T-helper 1 cell treated with Interleukin-12 subunit alpha and Interleukin-12 subunit beta and Interleukin-4 antibody, amounts not matched to agents 30 μg/mL and 1 μg/mL, for 36 hours (primary cell): ENCODE data around the gene ADAM15.
A peak's percentile ranks its signal among the peaks of the same experiment; 100 is the strongest.

ENCODE experiments used
- H3K27ac Mint-ChIP-seq: one replicate; pipeline ENCODE4 v1.8.0; 2021; ENCODE audit warnings: mild to moderate bottlenecking, mixed read lengths
- H3K27me3 Mint-ChIP-seq: one replicate; pipeline ENCODE4 v1.8.0; 2021; ENCODE audit warnings: low read depth, mixed read lengths
- H3K36me3 Mint-ChIP-seq: one replicate; pipeline ENCODE4 v1.8.0; 2021; ENCODE audit warnings: low read depth, mixed read lengths
- H3K4me1 Mint-ChIP-seq: one replicate; pipeline ENCODE4 v1.8.0; 2021; ENCODE audit warnings: low read depth, mixed read lengths
- H3K4me3 Mint-ChIP-seq: one replicate; pipeline ENCODE4 v1.8.0; 2021; ENCODE audit warnings: mild to moderate bottlenecking, moderate library complexity, mixed read lengths
- H3K9me3 Mint-ChIP-seq: one replicate; pipeline ENCODE4 v1.8.0; 2021; ENCODE audit warnings: mixed read lengths

Gene ADAM15

GRCh38 chr1:155077758-155078445, 26.8 kb downstream of the ADAM15 start:
- H3K9me3 Mint-ChIP-seq, result no peaks in the 10 kb centered on the region
- no peak overlapping the region for H3K4me3 Mint-ChIP-seq
- H3K27ac Mint-ChIP-seq, result no peak overlapping the region
- peaks cover 35% of the 10 kb centered on the region for H3K4me1 Mint-ChIP-seq
- H3K27me3 Mint-ChIP-seq, result peaks cover 40% of the 10 kb centered on the region
- peaks cover 5% of the 10 kb centered on the region for H3K36me3 Mint-ChIP-seq

DNA sequence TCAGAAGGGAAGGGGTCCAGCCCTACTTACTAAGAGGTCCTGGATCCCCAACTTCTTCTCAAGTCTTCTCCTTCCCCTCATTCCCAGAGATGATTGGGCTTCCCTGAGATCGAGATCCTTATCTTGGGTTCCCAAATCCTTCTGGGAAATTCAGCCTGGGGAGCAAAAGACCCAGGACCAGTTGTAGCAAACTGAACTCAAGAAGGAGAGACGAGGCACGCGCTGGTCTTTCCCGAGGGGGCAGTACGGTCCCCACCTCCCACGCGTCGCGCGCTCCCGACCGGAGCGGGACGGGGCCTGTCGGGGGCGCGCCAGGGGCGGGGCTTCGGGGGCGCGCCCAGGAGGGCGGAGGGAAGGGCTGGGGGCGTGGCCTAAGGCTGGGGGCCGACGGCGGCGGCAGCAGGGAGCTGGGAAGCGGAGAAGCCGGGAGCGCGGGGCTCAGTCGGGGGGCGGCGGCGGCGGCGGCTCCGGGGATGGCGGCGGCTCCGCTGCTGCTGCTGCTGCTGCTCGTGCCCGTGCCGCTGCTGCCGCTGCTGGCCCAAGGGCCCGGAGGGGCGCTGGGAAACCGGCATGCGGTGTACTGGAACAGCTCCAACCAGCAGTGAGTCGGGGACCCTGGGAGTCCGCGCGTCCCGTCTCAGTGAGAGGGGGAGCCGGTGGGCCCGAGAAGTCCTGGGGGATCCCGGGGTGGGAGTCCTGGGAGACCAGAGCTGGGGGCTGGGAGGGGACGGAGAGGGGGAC, 27.5 kb downstream of the ADAM15 start, which contains the start of gene EFNA3:
TSS of gene EFNA3 (plus strand) at position 369 of the 741 bp plus-strand sequence. CDS start at position 474, 105 bp downstream.
- Mint-ChIP-seq H3K4me3 (peak within 1 kb of the TSS; percentile 57), H3K27me3 (peaks cover 43% of the 10 kb centered on the region), H3K4me1 (peaks cover 29% of the 10 kb centered on the region), H3K9me3 (no peaks in the 10 kb centered on the region), H3K36me3 (peaks cover 5% of the 10 kb centered on the region), H3K27ac (no peak within 1 kb of the TSS)

DNA sequence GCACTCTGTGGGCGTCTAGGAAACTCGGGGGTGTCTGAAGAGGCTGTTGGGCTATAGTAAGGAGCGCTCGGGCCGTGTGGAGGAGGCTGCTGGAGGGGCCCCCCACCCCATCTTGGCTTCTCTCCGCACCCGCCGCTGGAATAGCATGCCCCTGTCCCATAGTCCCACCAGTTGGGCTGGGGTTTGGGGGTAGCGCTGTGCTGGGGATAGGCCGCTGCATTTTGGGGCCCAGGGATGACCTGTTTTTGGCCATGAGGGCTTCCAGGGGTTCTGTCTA, 28.0 kb downstream of the ADAM15 start:
- Mint-ChIP-seq H3K27ac (no peak overlapping the region), H3K36me3 (peaks cover 5% of the 10 kb centered on the region), H3K4me3 (peak overlapping the region; percentile 57), H3K27me3 (peaks cover 48% of the 10 kb centered on the region), H3K4me1 (peaks cover 29% of the 10 kb centered on the region), H3K9me3 (no peaks in the 10 kb centered on the region)

- peaks cover 5% of the 10 kb centered on the region for H3K36me3 Mint-ChIP-seq
- no peak overlapping the region for H3K27ac Mint-ChIP-seq
- H3K9me3 Mint-ChIP-seq, result no peaks in the 10 kb centered on the region
- H3K4me1 Mint-ChIP-seq, result peaks cover 33% of the 10 kb centered on the region
- H3K4me3 Mint-ChIP-seq, result peak overlapping the region; percentile 57
- H3K27me3 Mint-ChIP-seq, result peaks cover 48% of the 10 kb centered on the region
Measured at GRCh38 chr1:155079487-155080311, 28.6 kb downstream of the ADAM15 start.

DNA sequence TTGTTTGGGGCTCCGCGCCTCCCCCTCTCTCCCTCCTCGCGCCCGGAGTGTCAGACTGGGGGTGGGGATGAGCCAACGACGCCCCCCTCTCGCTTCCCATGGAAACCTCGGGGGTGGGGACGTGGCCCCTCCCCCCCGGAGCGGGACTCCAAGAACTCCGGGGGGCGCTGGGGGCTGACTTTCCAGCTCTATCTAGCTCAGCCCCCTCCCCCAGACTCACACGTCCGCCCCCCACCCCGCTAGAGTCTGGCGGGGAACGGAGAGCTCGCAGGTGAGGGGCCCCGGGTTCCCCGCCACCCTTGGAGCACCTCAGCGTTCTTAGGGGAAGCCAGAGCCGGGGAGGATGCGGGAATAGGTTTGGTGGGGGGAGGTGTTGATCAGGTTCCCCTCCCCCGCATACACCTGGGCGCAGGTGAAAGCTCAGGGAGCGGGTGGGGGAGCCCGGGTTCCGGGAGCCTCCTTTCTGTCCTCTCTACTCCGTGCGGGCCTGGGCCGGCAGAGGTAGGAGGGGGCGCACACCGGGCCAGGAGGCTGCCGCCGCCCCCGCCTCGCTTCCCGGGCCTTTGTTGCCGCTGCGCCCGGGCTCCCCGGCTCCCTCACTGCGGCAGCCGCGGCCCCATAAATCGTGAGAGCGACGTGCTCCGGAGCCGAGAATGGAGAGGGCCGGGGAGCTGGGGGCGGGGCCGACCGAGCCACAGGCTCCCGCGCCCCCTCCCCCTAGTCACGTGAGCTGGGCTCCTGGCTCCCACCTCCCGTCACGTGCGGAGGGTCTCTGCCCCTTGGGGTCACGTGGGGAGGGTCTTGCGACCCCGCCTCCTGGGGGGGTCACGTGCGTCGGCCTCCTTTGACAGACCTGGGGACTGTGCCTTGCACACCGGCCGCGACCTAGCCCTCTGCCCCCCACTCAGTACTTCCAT, 29.5 kb downstream of the ADAM15 start:
- no peak overlapping the region for H3K27ac Mint-ChIP-seq
- peaks cover 48% of the 10 kb centered on the region for H3K27me3 Mint-ChIP-seq
- H3K36me3 Mint-ChIP-seq, result peaks cover 5% of the 10 kb centered on the region
- H3K4me1 Mint-ChIP-seq, result peaks cover 37% of the 10 kb centered on the region
- peak overlapping the region; percentile 73 for H3K4me3 Mint-ChIP-seq
- no peaks in the 10 kb centered on the region for H3K9me3 Mint-ChIP-seq

GRCh38 chr1:155081472-155082300, 30.6 kb downstream of the ADAM15 start:
- peaks cover 48% of the 10 kb centered on the region for H3K27me3 Mint-ChIP-seq
- H3K27ac Mint-ChIP-seq, result peak overlapping the region; percentile 71
- peaks cover 42% of the 10 kb centered on the region for H3K4me1 Mint-ChIP-seq
- H3K4me3 Mint-ChIP-seq, result peak overlapping the region; percentile 73
- peaks cover 5% of the 10 kb centered on the region for H3K36me3 Mint-ChIP-seq
- H3K9me3 Mint-ChIP-seq, result no peaks in the 10 kb centered on the region

GRCh38 chr1:155082301-155083051, 31.4 kb downstream of the ADAM15 start:
- Mint-ChIP-seq H3K36me3 (peaks cover 5% of the 10 kb centered on the region), H3K27ac (no peak overlapping the region), H3K27me3 (peaks cover 47% of the 10 kb centered on the region), H3K4me1 (peaks cover 42% of the 10 kb centered on the region), H3K4me3 (peak overlapping the region; percentile 56), H3K9me3 (no peaks in the 10 kb centered on the region)

GRCh38 chr1:155083052-155083541, 32.0 kb downstream of the ADAM15 start:
- no peak overlapping the region for H3K4me3 Mint-ChIP-seq
- peaks cover 38% of the 10 kb centered on the region for H3K4me1 Mint-ChIP-seq
- H3K27ac Mint-ChIP-seq, result no peak overlapping the region
- no peaks in the 10 kb centered on the region for H3K9me3 Mint-ChIP-seq
- H3K27me3 Mint-ChIP-seq, result peaks cover 41% of the 10 kb centered on the region
- peaks cover 5% of the 10 kb centered on the region for H3K36me3 Mint-ChIP-seq

DNA sequence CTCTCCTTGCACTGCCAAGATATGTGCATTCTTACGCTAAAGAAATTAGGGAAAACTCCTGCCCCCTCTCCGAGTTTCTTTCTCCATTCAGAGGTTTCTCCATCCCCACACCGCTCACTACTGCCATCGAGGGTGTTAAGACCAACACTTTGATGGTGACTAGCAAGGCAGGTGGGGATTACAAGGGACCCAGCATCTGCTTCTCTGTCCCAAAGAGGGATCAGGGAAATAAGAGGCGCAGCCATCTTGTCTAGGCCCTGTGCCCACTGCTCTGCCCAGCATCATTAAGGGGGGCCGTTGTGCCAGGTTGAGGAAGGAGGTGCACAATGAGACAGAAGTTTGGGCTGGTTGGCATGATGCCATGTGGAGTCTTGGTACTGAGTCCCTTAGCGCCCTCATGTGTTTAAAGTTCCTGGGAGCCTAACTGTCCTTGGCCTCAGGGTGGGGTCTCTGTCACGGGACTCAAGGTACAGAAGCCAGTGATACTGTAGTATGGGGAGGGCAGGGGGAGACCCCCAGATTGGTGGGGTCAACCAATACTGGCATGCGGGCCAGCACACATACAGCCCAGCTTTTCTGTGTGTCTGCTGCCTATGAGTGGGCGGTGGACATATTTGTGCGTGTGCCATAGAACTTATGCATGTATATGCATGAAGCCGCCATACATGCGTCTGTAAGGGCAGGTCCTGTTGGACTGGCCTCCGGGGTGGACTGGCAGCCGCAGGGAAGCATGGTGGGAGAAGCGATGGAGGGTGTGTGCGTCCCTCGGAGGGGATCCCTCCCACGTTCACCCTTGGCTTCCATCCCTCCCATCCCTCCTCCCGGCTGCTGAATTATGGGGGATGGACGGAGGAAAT, 33.0 kb downstream of the ADAM15 start:
- H3K27me3 Mint-ChIP-seq, result peaks cover 36% of the 10 kb centered on the region
- H3K4me1 Mint-ChIP-seq, result peaks cover 38% of the 10 kb centered on the region
- no peaks in the 10 kb centered on the region for H3K9me3 Mint-ChIP-seq
- H3K4me3 Mint-ChIP-seq, result peak overlapping the region; percentile 88
- H3K27ac Mint-ChIP-seq, result peak overlapping the region; percentile 88
- H3K36me3 Mint-ChIP-seq, result peaks cover 5% of the 10 kb centered on the region

DNA sequence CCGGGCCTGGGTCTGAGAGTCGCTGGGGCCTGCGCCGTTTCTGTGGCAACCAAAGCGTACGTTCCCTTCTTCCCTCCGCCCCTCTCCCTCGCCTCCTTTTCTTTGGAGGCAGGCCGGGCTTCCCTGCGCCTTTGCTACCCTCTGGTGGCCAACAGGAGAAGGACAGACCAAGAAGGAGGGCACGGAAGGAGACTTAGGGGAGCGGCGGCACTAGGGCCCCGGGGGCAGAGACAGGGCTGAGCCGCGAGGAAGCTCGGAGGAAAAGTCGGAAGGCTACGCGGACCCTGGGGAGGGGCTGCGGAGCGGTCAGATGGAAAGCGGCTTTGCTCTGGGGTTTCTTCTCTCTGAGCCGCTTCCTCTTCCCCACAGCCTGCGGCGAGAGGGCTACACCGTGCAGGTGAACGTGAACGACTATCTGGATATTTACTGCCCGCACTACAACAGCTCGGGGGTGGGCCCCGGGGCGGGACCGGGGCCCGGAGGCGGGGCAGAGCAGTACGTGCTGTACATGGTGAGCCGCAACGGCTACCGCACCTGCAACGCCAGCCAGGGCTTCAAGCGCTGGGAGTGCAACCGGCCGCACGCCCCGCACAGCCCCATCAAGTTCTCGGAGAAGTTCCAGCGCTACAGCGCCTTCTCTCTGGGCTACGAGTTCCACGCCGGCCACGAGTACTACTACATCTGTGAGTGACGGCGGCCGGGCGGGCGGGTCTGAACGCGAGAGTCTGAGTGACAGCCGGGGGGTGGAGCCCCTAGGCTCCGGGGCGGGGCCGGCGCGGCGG, 33.8 kb downstream of the ADAM15 start:
- H3K27me3 Mint-ChIP-seq, result peaks cover 28% of the 10 kb centered on the region
- H3K4me1 Mint-ChIP-seq, result peaks cover 33% of the 10 kb centered on the region
- H3K4me3 Mint-ChIP-seq, result peak overlapping the region; percentile 88
- H3K27ac Mint-ChIP-seq, result peak overlapping the region; percentile 88
- H3K9me3 Mint-ChIP-seq, result no peaks in the 10 kb centered on the region
- peaks cover 2% of the 10 kb centered on the region for H3K36me3 Mint-ChIP-seq

DNA sequence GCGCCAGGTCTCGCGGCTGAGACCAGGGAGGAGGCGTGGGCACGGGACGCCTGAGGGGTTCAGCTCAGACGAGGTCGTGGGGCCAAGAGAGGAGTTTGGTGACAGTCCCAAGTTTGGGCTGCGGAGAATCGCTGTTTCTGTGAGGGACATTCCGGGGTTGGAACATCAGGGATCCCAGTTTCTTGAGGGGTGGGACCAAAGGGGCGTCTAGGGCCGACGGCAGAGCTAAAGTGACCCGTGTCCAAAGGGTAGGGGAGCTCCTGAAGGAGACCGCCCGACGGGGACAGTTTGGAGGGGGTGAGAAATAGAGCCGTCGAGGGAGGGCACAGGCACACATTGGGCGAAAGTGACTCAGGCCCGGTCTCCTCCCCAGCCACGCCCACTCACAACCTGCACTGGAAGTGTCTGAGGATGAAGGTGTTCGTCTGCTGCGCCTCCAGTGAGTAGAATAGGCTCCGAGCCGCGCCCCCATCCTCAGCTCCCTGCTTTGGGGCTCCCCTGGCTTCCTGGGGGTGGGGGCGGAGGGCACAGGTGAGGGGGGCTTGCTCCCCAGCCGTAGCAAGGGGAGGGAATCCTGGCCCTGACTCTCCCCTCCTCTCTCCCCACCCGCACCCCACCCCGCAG, 34.5 kb downstream of the ADAM15 start:
- H3K27ac Mint-ChIP-seq, result peak overlapping the region; percentile 88
- peaks cover 26% of the 10 kb centered on the region for H3K27me3 Mint-ChIP-seq
- no peaks in the 10 kb centered on the region for H3K9me3 Mint-ChIP-seq
- H3K4me3 Mint-ChIP-seq, result peak overlapping the region; percentile 88
- peaks cover 2% of the 10 kb centered on the region for H3K36me3 Mint-ChIP-seq
- H3K4me1 Mint-ChIP-seq, result peaks cover 33% of the 10 kb centered on the region
